ENCODE results near the gene TAX1BP3.
A peak's percentile ranks its signal among the peaks of the same experiment; 100 is the strongest.

The TAX1BP3 gene

DNA sequence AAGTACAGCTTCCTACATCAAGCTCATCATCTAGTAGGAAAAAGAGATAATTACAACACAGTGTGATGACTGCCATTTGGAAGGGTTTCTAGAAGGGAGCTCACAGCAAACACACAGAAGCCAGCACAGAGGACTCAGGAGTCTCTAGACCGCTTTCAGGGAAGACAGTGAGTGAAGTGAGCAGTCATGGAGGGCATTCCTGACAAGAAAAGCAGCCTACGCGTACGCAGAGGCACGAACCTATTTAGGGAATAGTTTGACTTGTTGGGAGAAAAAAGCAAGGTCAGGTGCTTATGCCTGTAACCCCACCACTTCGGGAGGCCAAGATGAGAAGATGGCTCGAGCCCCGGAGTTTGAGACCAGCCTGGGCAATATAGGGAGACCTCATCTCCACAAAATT is 46.9 kb upstream of the TAX1BP3 start:
- ChIA-PET POLR2A (interaction anchor here (0.6 to 2.6 kb wide), 2 partner anchors 8 to 11 kb away, joined by 4 to 7 read pairs; partner anchors contain the start of gene HASPIN), CTCF (interaction anchor here (0.5 to 1.4 kb wide), 3 partner anchors 24 to 148 kb away, joined by 3 read pairs; no protein-coding TSS in a partner anchor)
- Histone ChIP-seq H3K4me1 (ENCODE audit: control insufficient read depth, insufficient read depth, low read length) (no peaks in the 10 kb centered on the region), H3K4me3 (ENCODE audit: low read depth, low read length) (no peak overlapping the region), H3K27ac (ENCODE audit: extremely low read depth, low read depth, low read length) (no peak overlapping the region), H3K36me3 (ENCODE audit: control insufficient read depth in 2 of 2, insufficient read depth in 1 of 2, low read length in 2 of 2) (peaks cover 72 to 76% of the 10 kb centered on the region in 2 experiments), H3K9me3 (ENCODE audit: control insufficient read depth, insufficient read depth, low read depth, low read length) (no peaks in the 10 kb centered on the region)
- TF ChIP-seq, protein P1, sequence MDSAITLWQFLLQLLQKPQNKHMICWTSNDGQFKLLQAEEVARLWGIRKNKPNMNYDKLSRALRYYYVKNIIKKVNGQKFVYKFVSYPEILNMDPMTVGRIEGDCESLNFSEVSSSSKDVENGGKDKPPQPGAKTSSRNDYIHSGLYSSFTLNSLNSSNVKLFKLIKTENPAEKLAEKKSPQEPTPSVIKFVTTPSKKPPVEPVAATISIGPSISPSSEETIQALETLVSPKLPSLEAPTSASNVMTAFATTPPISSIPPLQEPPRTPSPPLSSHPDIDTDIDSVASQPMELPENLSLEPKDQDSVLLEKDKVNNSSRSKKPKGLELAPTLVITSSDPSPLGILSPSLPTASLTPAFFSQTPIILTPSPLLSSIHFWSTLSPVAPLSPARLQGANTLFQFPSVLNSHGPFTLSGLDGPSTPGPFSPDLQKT (IDR thresholded peaks at IDR 0.05; ENCODE audit: borderline replicate concordance, low read depth, low read length) = no peak
- TF ChIP-seq ZNF837 (tag by site-specific recombination; IDR thresholded peaks at IDR 0.05) (no peak), ZNF23 (tag by site-specific recombination; IDR thresholded peaks at IDR 0.05; ENCODE audit: borderline replicate concordance) (no peak), ZNF350 (tag by site-specific recombination; IDR thresholded peaks at IDR 0.05) (no peak), ZNF121 (tag by site-specific recombination; IDR thresholded peaks at IDR 0.05) (no peak), ZNF175 (tag by site-specific recombination; IDR thresholded peaks at IDR 0.05) (no peak), ZBTB1 (tag by site-specific recombination; IDR thresholded peaks at IDR 0.05) (no peak), WT1 (tag by site-specific recombination; IDR thresholded peaks at IDR 0.05) (no peak)

- no peak overlapping the region for H3K27ac ChIP-seq (ENCODE audit: extremely low read depth, low read depth, low read length)
- H3K36me3 ChIP-seq (ENCODE audit: control insufficient read depth in 2 of 2, insufficient read depth in 1 of 2, low read length in 2 of 2) = peaks cover 50 to 53% of the 10 kb centered on the region in 2 experiments
- CTCF ChIA-PET = interaction anchor here (1.5 kb wide), 1 partner anchor 25 kb away, joined by 4 read pairs; no protein-coding TSS in a partner anchor
- H3K4me1 ChIP-seq (ENCODE audit: control insufficient read depth, insufficient read depth, low read length) = no peaks in the 10 kb centered on the region; the same call in 1 of the 2 replicates
- POLR2A ChIA-PET = interaction anchor here (0.7 kb wide), 1 partner anchor 10 kb away, joined by 3 read pairs; no protein-coding TSS in a partner anchor
- no peaks in the 10 kb centered on the region for H3K9me3 ChIP-seq (ENCODE audit: control insufficient read depth, insufficient read depth, low read depth, low read length)
- no peak overlapping the region for H3K4me3 ChIP-seq (ENCODE audit: low read depth, low read length)
- peak; percentile 74 for TF ChIP-seq ZNF121 (tag by site-specific recombination; IDR thresholded peaks at IDR 0.05)
- TF ChIP-seq, protein P2, sequence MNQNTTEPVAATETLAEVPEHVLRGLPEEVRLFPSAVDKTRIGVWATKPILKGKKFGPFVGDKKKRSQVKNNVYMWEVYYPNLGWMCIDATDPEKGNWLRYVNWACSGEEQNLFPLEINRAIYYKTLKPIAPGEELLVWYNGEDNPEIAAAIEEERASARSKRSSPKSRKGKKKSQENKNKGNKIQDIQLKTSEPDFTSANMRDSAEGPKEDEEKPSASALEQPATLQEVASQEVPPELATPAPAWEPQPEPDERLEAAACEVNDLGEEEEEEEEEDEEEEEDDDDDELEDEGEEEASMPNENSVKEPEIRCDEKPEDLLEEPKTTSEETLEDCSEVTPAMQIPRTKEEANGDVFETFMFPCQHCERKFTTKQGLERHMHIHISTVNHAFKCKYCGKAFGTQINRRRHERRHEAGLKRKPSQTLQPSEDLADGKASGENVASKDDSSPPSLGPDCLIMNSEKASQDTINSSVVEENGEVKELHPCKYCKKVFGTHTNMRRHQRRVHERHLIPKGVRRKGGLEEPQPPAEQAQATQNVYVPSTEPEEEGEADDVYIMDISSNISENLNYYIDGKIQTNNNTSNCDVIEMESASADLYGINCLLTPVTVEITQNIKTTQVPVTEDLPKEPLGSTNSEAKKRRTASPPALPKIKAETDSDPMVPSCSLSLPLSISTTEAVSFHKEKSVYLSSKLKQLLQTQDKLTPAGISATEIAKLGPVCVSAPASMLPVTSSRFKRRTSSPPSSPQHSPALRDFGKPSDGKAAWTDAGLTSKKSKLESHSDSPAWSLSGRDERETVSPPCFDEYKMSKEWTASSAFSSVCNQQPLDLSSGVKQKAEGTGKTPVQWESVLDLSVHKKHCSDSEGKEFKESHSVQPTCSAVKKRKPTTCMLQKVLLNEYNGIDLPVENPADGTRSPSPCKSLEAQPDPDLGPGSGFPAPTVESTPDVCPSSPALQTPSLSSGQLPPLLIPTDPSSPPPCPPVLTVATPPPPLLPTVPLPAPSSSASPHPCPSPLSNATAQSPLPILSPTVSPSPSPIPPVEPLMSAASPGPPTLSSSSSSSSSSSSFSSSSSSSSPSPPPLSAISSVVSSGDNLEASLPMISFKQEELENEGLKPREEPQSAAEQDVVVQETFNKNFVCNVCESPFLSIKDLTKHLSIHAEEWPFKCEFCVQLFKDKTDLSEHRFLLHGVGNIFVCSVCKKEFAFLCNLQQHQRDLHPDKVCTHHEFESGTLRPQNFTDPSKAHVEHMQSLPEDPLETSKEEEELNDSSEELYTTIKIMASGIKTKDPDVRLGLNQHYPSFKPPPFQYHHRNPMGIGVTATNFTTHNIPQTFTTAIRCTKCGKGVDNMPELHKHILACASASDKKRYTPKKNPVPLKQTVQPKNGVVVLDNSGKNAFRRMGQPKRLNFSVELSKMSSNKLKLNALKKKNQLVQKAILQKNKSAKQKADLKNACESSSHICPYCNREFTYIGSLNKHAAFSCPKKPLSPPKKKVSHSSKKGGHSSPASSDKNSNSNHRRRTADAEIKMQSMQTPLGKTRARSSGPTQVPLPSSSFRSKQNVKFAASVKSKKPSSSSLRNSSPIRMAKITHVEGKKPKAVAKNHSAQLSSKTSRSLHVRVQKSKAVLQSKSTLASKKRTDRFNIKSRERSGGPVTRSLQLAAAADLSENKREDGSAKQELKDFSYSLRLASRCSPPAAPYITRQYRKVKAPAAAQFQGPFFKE (tag by site-specific recombination; IDR thresholded peaks at IDR 0.05; ENCODE audit: borderline replicate concordance) = no peak
These were observed 44.6 kb upstream of the TAX1BP3 start for GRCh38 chr17:3712811-3713463.

GRCh38 chr17:3710951-3711383 is 42.6 kb upstream of the TAX1BP3 start:
- Histone ChIP-seq H3K36me3 (ENCODE audit: control insufficient read depth in 2 of 2, insufficient read depth in 1 of 2, low read length in 2 of 2) (peaks cover 32 to 34% of the 10 kb centered on the region in 2 experiments), H3K9me3 (ENCODE audit: control insufficient read depth, insufficient read depth, low read depth, low read length) (no peaks in the 10 kb centered on the region), H3K4me3 (ENCODE audit: low read depth, low read length) (no peak overlapping the region), H3K27ac (ENCODE audit: extremely low read depth, low read depth, low read length) (no peak overlapping the region), H3K4me1 (ENCODE audit: control insufficient read depth, insufficient read depth, low read length) (no peaks in the 10 kb centered on the region; the same call in 1 of the 2 replicates)
- CTCF ChIA-PET = interaction anchor here (0.6 kb wide), 1 partner anchor 26 kb away, joined by 3 read pairs; no protein-coding TSS in a partner anchor
- POLR2A ChIA-PET = interaction anchor here (0.6 to 1.4 kb wide), 4 partner anchors 12 to 1145 kb away, joined by 3 to 4 read pairs (median 4); partner anchors contain the start of genes CTNS, HASPIN, SHPK and TAX1BP3
- TF ChIP-seq KLF16 (tag by site-specific recombination; IDR thresholded peaks at IDR 0.05) (no peak), ZNF19 (tag by site-specific recombination; IDR thresholded peaks at IDR 0.05; ENCODE audit: low read depth) (no peak), ZNF211 (tag by site-specific recombination; IDR thresholded peaks at IDR 0.05; ENCODE audit: low read depth) (no peak), ZNF707 (tag by site-specific recombination; IDR thresholded peaks at IDR 0.05) (no peak), ZNF169 (tag by site-specific recombination; IDR thresholded peaks at IDR 0.05) (no peak), ZNF658 (tag by site-specific recombination; IDR thresholded peaks at IDR 0.05) (no peak), WT1 (tag by site-specific recombination; IDR thresholded peaks at IDR 0.05) (no peak), ZNF555 (tag by site-specific recombination; conservative IDR thresholded peaks at IDR 0.05) (no peak), ZNF26 (tag by site-specific recombination; IDR thresholded peaks at IDR 0.05) (no peak), ZNF529 (tag by site-specific recombination; IDR thresholded peaks at IDR 0.05; ENCODE audit: insufficient replicate concordance) (no peak)
- TF ChIP-seq, protein P3, sequence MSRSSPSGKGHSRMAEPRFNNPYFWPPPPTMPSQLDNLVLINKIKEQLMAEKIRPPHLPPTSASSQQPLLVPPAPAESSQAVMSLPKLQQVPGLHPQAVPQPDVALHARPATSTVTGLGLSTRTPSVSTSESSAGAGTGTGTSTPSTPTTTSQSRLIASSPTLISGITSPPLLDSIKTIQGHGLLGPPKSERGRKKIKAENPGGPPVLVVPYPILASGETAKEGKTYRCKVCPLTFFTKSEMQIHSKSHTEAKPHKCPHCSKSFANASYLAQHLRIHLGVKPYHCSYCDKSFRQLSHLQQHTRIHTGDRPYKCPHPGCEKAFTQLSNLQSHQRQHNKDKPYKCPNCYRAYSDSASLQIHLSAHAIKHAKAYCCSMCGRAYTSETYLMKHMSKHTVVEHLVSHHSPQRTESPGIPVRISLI (tag by site-specific recombination; IDR thresholded peaks at IDR 0.05) = peak; percentile 70; the same call in 1 of the 2 replicates

Measured in HEK293 (cell line).